GM21515 (cell line): Measurements from ENCODE around the gene KISS1R.
"Not testable (repeated sequence)": the region's sequence is repeated elsewhere in the genome, so short reads cannot be mapped to it uniquely, and the experiment has no call there.

Experiments
- ATAC-seq: cut with Tn5 transposase; IDR thresholded peaks from one replicate; pipeline ENCODE4 v1.9.1; 2021; ENCODE audit not compliant: unreplicated experiment

KISS1R gene

GRCh38 chr19:917323-918151 lies at the start of gene KISS1R:
TSS of gene KISS1R (plus strand) at chr19:917333. CDS start at chr19:917503, 170 bp downstream.
- no peak for ATAC-seq

DNA sequence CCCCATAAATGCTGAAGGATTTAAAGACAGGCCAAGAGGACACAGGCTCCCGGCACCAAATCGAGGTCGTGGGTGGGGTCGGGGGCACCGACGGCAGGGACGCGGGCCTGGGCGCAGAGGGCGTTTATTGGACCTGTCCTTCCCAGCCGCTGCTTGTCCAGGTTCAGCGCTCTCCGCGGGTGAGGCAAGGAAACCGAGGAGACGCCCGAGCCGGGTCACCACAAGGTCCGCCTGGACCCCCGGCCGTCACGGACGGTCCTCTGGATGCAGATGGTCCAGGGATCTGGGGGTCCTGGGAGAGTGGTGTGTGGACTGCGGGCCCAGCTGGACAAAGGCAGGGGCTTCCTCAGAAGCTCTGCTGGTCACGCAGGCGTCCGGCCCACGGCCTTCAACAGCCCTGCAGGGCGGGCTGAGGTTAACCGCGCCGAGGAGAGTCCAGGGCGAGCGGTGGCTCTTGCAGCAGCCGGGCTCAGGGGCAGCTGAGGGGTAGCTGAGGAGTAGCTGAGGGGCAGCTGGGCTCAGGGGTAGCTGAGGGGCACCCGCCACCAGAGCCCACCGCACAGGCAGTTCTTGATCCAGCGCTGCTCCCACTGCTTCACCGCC lies 49.2 kb upstream of the KISS1R start:
- ATAC-seq = no peak

GRCh38 chr19:868458-869244 lies 48.5 kb upstream of the KISS1R start:
- ATAC-seq = no peak

DNA sequence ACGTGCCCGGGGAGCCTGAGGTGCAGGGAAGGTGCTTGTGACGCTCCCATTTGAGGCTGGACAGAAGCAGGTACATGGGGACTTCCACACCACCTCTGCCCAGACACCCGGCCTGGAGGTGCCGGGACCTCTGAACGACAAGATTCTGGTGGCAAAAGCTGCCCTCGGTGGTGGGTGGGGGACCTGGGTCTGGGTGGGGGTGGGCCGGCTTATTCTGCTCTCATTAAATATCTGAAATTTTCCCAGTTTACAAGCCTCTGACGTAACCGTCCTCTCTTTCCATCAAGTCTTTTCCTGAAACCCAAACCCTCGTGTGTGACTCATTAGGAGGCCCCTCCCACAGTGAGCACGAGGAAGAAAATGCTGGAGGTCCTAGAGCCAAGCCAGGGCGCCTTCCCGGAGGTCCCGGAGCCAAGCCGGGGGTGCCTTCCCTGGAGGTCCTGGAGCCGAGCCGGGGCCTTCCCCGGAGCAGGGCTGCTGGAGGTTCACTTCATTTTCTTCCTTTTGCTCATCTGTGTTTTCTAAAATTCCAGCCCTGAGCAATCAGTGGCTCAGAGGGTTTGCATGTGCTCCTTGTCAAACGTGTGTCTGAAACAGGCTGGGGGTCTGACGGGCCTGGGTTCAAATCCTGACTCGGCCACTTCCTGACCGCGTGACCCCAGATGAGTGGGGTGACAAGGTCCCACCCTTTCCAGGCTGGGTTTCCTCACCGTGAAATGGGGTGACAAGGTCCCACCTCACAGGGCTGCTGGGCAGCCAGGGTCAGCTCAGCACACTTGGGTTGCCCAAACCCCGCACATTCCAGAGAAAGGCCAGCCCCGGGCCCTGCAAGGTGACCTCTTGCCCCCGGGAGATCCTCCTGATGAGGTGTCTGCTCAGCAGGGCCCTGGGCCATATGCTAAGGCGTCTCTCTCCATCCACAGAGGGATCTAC lies 47.6 kb upstream of the KISS1R start:
- ATAC-seq = no peak

DNA sequence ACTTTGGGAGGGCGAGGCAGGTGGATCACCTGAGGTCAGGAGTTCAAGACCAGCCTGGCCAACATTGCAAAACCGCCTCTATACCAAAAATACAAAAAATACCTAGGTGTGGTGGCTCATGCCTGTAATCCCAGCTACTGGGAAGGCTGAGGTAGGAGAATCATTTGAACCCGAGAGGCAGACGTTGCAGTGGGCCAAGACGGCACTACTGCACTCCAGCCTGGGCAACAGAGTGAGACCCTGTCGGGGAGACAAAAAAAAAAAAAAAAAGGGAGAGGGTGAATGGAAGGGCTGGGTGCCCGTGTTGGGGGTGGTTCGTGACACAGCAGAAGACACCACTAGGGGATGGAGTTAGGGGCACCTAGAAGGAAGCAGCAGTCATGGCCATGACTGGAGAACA lies 46.8 kb upstream of the KISS1R start:
- ATAC-seq = no peak

DNA sequence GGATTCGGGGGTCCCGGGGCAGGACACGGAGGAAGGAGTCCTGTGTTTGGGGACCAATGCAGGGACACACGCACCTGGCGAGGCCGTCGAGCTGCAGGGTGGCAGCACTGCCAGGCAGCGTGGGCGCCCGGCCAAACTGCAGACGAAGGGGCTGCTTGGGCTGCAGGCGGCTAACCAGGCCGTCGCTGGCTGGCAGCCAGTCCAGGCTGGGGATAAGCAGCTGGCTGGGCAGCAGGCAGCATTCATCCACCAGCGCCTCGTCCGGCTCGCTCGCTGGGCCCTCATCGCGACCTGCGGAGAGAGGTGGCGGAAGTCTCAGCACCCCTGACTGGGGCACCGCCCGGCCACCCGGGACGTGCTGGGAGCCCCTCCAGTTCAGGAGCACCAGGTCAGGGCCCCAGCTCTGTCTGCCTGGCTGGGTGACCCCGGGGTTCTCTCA lies 46.2 kb upstream of the KISS1R start:
- ATAC-seq = no peak

DNA sequence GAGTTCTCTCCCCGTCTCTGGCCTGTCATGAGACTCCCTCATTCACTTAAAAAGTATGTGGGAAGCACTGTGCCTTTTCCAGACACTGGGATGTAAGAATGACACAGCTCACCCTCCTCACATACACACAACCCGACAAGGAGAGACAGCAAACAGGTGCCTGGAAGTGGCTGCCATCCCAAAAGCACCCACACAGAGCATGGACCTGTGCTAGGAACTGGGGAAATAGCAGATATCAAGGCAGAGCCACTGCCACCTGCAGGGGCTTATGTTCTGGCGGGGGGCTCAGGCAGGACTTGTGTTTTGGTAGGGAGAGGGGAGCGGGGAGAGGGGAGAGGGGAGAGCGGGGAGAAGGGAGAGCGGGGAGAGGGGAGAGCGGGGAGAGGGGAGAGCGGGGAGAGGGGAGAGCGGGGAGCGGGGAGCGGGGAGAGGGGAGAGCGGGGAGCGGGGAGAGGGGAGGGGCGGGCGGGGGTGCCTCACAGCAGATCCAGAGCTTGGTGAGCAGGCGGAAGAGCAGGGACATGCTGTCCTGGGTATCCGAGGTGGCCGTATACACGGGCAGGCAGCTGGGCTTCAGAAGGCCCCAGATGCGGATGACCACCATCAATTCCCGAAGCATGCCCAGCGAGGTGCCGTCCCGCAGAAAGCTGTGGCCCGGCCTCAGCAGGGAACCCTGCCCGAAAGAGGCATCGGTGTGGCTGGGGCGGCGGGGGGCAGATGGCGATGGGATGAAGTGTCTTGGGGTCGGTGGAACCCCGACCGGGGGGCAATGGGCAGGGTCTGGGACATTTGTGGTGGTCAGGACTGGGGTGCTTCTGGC lies 45.5 kb upstream of the KISS1R start:
- no peak for ATAC-seq

DNA sequence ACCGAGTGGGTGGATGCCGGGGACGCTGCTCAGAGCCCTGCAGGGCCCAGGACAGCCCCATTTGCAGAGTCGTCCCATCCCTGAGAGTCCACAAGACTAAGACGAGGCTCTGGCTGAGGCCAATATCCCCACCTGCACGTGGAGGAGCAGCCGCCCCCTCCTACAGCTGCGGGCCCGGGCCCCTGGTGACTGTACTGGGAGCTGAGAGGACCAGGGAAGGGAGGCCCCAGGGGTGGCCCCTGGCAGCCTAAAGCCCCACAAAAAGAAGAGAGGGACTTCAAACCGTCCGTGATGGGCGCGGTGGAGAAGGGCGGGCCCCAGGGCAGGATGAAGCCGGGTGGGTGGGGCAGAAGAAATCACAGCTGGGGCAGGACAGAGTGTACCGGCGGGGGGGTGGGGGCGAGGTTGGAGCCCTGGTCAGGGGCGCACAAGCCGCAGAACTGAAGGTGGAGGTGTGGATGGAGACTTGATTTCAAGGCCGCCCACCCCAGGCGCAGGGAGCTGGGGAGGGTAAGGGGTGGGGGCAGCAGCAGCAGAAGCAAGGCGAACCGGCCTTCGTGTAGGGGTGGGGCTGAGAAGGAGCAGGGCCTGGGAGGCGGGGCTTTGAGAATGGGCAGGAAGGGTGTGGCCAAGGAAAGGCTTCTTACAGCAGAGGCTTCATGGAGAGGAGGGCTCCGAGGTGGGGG lies 44.7 kb upstream of the KISS1R start:
- peak; percentile 37 for ATAC-seq

DNA sequence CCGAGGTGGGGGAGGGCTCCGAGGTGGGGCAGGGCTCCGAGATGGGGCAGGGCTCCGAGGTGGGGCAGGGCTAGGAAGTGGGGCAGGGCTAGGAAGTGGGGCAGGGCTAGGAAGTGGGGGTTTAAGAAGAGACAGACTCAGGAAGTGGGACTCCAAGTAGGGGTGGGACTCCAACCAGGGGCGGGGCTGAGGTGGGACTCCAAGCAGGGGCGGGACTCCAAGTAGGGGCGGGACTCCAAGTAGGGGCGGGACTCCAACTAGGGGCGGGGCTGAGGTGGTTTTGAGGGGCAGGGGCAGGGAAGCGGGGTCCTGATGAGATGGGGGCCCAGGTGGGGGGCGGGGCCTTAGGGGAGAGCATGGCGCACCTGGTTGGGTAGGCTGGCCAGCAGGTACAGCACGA lies 44.0 kb upstream of the KISS1R start:
- ATAC-seq = no peak

- ATAC-seq = no peak
Measured at GRCh38 chr19:873561-874041, 43.5 kb upstream of the KISS1R start.

DNA sequence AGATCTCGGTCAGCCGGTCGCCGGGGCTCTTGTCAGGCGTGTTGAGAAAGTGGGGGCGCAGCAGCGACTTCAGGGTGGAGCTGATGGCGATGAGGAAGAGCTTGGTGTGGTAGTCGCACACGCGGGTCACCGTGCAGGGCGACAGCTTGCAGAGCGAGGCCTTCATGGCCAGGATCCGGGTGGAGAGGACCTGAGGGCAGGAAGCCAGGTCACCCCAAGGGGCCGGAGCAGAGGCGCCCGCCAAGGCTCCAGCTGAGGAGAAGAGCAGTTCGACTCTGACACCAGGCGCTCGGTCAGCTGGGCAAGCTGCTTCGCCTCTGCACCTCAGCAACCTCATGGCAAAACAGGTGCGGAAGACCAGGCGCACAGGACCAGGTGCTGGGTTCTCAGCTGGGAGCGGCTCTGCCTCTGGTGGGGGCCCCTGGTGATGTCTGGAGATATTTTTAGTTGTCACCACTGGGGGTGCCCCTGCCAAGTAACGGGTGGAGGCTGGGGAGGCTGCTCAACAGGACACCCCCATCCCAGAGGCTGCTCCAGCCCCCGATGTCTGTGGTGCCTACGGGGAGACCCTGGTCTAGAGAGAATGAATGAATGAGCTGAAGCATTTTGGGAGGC lies 41.8 kb upstream of the KISS1R start:
- no peak for ATAC-seq

GRCh38 chr19:876089-876488 lies 41.0 kb upstream of the KISS1R start:
- ATAC-seq = no peak

DNA sequence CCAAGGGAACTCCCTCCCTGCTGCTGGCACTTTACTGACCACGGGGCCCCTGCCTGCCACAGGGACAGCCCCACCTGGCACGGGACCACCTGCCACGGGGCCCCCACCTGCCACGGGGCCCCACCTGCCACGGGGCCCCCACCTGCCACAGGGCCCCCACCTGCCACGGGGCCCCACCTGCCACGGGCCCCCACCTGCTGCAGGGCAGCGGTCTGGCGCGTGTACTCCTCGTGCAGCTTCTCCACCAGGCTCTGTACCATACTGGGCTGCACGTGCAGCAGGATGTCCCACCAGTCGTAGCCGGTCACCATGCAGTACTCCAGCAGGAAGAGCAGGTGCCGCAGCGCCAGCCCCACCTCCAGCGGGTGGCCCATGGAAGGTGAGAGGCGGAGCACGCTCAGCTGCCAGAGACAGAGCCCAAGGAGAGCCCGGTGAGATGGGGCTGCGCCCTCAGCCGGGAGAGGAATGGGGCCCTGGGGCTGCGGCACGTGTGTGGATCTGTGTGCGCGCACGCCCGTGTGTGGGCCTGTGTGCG lies 40.3 kb upstream of the KISS1R start:
- no peak for ATAC-seq

DNA sequence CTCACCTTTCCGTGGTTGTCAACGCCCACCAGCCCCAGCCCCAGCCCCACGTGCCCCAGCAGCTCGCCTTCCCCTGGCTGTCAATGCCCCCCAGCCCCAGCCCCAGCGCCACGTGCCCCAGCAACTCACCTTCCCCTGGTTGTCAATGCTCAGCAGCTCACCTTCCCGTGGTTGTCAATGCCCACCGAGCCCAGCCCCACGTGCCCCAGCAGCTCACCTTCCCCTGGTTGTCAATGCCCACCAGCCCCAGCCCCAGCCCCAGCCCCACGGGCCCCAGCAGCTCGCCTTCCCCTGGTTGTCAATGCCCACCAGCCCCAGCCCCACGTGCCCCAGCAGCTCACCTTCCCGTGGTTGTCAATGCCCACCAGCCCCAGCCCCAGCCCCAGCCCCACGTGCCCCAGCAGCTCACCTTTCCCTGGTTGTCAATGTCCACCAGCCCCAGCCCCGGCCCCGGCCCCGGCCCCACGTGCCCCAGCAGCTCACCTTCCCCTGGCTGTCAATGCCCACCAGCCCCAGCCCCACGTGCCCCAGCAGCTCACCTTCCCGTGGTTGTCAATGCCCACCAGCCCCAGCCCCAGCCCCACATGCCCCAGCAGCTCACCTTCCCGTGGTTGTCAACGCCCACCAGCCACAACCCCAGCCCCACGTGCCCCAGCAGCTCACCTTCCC lies 39.0 kb upstream of the KISS1R start:
- ATAC-seq = not testable (repeated sequence)

GRCh38 chr19:878751-879561 lies 38.2 kb upstream of the KISS1R start:
- not testable (repeated sequence) for ATAC-seq

GRCh38 chr19:879711-880438 lies 37.3 kb upstream of the KISS1R start:
- no peak for ATAC-seq
